GF-D8 (cell line): ENCODE measurements around the gene FXYD2.
"Not testable (repeated sequence)": the region's sequence is repeated elsewhere in the genome, so short reads cannot be mapped to it uniquely, and the experiment has no call there.

Experiments
- DNase-seq: peaks from one replicate; lab custom pipeline; 2025; lab: John Stamatoyannopoulos, UW

FXYD2 gene

GRCh38 chr11:117820071-117820470 is 4.5 kb downstream of the FXYD2 start:
- no peak for DNase-seq

GRCh38 chr11:117819096-117820040 is 5.2 kb downstream of the FXYD2 start:
- peak; percentile 64 for DNase-seq

- DNase-seq: no peak
Observed at GRCh38 chr11:117818041-117818873, 6.3 kb downstream of the FXYD2 start.

GRCh38 chr11:117817368-117818040 is 7.0 kb downstream of the FXYD2 start:
- peak; percentile 45 for DNase-seq

- no peak for DNase-seq
Observed at GRCh38 chr11:117816846-117817367, 7.6 kb downstream of the FXYD2 start.

- DNase-seq: no peak
Observed at GRCh38 chr11:117816151-117816741, 8.3 kb downstream of the FXYD2 start.

GRCh38 chr11:117815262-117815803 is 9.2 kb downstream of the FXYD2 start:
- peak; percentile 92 for DNase-seq

- DNase-seq: no peak
Observed at GRCh38 chr11:117814766-117815261, 9.7 kb downstream of the FXYD2 start.

GRCh38 chr11:117814204-117814765 is 10.3 kb downstream of the FXYD2 start:
- no peak for DNase-seq

- DNase-seq: not testable (repeated sequence)
Observed at GRCh38 chr11:117810056-117810451, 14.5 kb downstream of the FXYD2 start.

GRCh38 chr11:117809236-117810055 is 15.1 kb downstream of the FXYD2 start:
- no peak for DNase-seq

- no peak for DNase-seq
Observed at GRCh38 chr11:117808784-117809183, 15.8 kb downstream of the FXYD2 start.

- DNase-seq: no peak
Observed at GRCh38 chr11:117807482-117808327, 16.8 kb downstream of the FXYD2 start.

- no peak for DNase-seq
Observed at GRCh38 chr11:117806846-117807245, 17.7 kb downstream of the FXYD2 start.

- DNase-seq: no peak
Observed at GRCh38 chr11:117805045-117805444, 19.5 kb downstream of the FXYD2 start.

GRCh38 chr11:117803896-117804295 is 20.6 kb downstream of the FXYD2 start:
- DNase-seq: no peak

GRCh38 chr11:117799634-117800033 is 24.9 kb downstream of the FXYD2 start:
- DNase-seq: no peak

GRCh38 chr11:117796872-117797529 is 27.5 kb downstream of the FXYD2 start, which contains the start of gene DSCAML1:
Gene DSCAML1 (minus strand): TSS chr11:117797216. CDS start chr11:117797079, 137 bp downstream.
- DNase-seq: no peak
